VCaP (cell line): ENCODE results near the gene TPRG1.
A peak's percentile ranks its signal among the peaks of the same experiment; 100 is the strongest.

Source experiments
- H3K27ac ChIP-seq: fragments of 450-650 bp; 2 replicates; pipeline ENCODE4 v1.5.1; 2017
- CTCF ChIP-seq: fragments of 450-650 bp; conservative IDR thresholded peaks from 2 replicates; pipeline ENCODE4 v1.5.1; 2017; ENCODE audit warnings: mild to moderate bottlenecking, moderate library complexity

Gene TPRG1

GRCh38 chr3:189270248-189270832, 98.6 kb downstream of the TPRG1 start:
- peak overlapping the region; percentile 21; the same call in 1 of the 2 replicates for H3K27ac ChIP-seq
- TF ChIP-seq CTCF, result peak; percentile 86

- TF ChIP-seq CTCF, result peak; percentile 63
- peak overlapping the region; percentile 40; the same call in 1 of the 2 replicates for H3K27ac ChIP-seq
Measured at GRCh38 chr3:189272500-189273119, 100.8 kb downstream of the TPRG1 start.

DNA sequence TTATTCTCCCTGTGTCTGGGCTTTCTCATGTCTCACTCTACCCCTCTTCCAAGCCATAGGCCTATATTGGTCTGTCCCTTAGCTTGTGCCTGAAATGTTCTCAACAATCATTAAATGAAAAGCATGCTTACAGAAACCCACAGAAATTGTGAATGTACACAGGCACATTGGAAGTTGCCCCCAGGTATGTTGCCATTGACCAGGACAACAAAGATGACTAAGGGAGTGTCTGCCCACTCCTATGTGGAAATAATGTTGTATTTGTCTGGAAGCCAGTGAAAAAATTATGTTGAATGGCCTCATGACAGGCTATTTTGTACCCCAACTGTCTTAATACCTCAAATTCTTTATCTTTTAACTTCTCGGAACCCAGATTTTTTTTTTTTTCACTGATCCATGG, 102.0 kb downstream of the TPRG1 start:
- TF ChIP-seq CTCF, result no peak

DNA sequence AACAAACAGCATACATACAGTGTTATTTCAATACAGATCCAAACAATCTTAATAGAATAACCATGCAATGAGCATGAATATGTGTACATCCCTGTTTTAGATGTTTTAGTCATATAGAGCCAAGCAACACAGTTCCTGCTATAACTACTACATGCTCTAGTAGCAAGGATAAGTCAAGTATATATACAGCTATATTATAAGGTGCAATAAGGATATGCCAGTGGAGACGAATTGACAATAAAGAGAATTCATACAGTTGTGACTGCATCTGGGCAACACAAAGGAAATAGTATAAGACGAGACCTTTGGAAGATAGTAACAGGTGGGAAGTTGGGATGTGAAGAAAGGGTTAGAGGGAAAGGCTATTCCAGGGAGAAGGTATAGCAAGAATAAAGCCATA, 103.4 kb downstream of the TPRG1 start:
- H3K27ac ChIP-seq, result no peak overlapping the region

More for the DNA sequence above, 102.0 kb downstream of the TPRG1 start:
- peak overlapping the region; percentile 40; the same call in 1 of the 2 replicates for H3K27ac ChIP-seq

DNA sequence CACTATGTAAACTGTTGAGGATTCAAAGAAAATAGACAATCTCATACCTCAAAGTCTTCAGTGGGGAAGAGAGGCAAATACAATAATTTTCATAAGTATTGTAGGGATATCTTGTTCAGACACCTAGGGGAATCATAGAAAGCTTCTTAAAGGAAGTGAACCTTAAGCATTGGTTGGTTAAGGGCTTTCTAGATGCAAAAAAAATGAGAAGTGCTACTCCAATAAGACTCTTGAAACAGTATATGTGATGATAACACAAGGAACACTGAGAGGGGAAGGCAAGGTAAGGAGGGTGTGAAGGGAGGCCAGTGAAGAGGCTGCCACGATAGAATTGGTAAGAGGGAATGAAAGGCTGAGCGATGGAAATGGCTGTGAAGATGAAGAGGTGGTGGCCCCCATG, 104.1 kb downstream of the TPRG1 start:
- TF ChIP-seq CTCF, result no peak
- H3K27ac ChIP-seq, result no peak overlapping the region

More for the DNA sequence above, 103.4 kb downstream of the TPRG1 start:
- no peak for TF ChIP-seq CTCF

DNA sequence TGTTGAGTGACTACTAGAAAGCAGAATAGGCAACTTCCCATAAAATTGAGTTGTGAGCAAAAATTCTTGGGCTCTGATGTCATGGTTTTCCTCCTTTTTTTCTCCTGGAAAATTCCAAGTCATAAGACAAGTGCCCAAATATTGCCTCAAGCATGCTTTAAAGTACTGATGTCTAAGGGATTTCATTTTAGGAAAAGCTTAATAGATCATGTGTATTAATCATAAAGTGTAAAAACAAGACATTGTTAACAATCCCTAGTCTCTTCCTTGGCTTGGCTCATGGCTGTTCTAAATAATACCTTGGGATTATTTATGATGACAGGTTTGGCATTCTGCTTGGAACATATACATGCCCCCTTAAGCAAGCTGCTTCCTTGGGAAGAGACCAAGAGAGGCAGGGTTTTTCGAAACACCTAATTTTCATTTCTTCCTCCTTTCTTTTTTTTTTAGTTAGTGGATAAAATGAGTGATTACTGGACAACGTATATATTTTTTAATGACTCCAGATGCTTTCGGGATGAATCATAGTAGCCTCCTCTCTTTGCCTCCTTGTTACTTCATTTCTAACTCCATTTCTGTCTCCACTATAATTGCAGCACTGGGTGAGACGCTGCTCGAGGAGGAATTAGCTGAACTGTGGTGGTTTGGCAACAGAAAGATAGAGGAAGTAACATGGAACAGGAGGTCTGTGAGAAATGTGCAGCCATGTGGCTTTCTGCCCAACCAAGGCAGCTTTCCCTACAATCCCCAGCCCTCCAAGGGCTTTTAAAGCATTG, 104.9 kb downstream of the TPRG1 start:
- no peak overlapping the region for H3K27ac ChIP-seq
- TF ChIP-seq CTCF, result no peak

- TF ChIP-seq CTCF, result no peak
- no peak overlapping the region for H3K27ac ChIP-seq
Measured at GRCh38 chr3:189277711-189278110, 105.9 kb downstream of the TPRG1 start.
